Measurements from ENCODE around the gene YJEFN3.
A peak's percentile ranks its signal among the peaks of the same experiment; 100 is the strongest.

- TF ChIP-seq CTCF (IDR thresholded peaks at IDR 0.05) (peak in 2 of 6 experiments; percentile 3 to 20), POLR2A (IDR thresholded peaks at IDR 0.05) (peak in 3 of 4 donors; percentile 9 to 69 (median 44))
These were observed 12.8 kb upstream of the YJEFN3 start, which contains the start of gene NDUFA13 for GRCh38 chr19:19515642-19516519.

All from esophagus squamous epithelium (tissue), 4 donors.